Measurements from ENCODE around the gene ITSN2. TPM values are rescaled to one million over a fixed set of nuclear protein-coding genes. Genes with fewer than 3 reads are reported as not detected.

Gene ITSN2
- polyA plus RNA-seq, 3 donors = 26.0 to 91.1 (median 40.4) TPM

DNA sequence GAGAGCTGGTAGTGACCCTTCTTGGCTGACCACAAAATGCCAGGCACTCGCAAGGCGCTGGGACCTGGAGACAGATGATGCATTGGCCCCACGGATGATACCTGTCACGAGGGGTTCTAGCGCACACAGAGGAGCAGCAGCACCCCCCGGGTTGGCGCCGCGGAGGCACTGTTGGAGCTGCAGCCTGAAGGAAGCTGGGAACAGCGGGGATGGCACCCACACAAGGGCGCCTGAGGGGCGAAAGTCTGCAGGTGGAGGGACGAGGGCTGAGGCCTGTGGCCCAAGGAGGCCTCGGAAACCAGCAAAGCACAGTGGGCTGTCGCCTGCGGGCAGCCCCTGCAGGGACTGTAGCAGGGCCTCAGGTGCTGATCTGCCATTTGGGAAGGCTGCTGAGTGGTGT lies 151.8 kb downstream of the ITSN2 start:
- Histone ChIP-seq H3K9me3 (replicated peaks in 1 of 2; ENCODE audit: control insufficient read depth in 1 of 2, insufficient read depth in 1 of 2, low read length in 2 of 2) (no peaks in the 10 kb centered on the region), H3K27me3 (ENCODE audit: control insufficient read depth in 2 of 2, insufficient read depth in 2 of 2, low read length in 2 of 2) (no peaks in the 10 kb centered on the region), H2AFZ (ENCODE audit: insufficient read depth, low read depth, low read length, poor library complexity, severe bottlenecking) (no peak overlapping the region), H3K4me1 (ENCODE audit: control insufficient read depth in 1 of 2, insufficient read depth in 2 of 2, low read length in 2 of 2) (no peaks in the 10 kb centered on the region), H3K4me2 (replicated peaks; ENCODE audit: extremely low read depth, low read length, poor library complexity, severe bottlenecking) (no peak overlapping the region), H3K79me2 (ENCODE audit: insufficient read depth, low read length) (no peaks in the 10 kb centered on the region), H3K27ac (ENCODE audit: low read depth in 1 of 2, low read length in 2 of 2) (no peak overlapping the region), H4K20me1 (ENCODE audit: insufficient read depth, low read length) (no peaks in the 10 kb centered on the region), H3K9ac (ENCODE audit: insufficient read depth, low read length, poor library complexity, severe bottlenecking) (no peak overlapping the region), H3K4me3 (replicated peaks in 1 of 3; ENCODE audit: low read depth in 2 of 3, low read length in 3 of 3) (no peak overlapping the region), H3K36me3 (replicated peaks in 1 of 2; ENCODE audit: control insufficient read depth in 1 of 2, insufficient read depth in 2 of 2, low read length in 2 of 2) (peaks cover 98 to 100% of the 10 kb centered on the region in 2 donors)
- Mint-ChIP-seq H3K27me3 (ENCODE audit: low read depth in 3 of 3) (peaks cover 0 to 3% (median 0%) of the 10 kb centered on the region in 3 donors), H3K27ac (no peak overlapping the region), H3K9me3 (no peaks in the 10 kb centered on the region), H3K36me3 (peaks cover 92 to 98% of the 10 kb centered on the region in 2 donors), H3K4me3 (no peak overlapping the region), H3K4me1 (peaks cover 6% of the 10 kb centered on the region)
- 98% methylated on average over 15 of the region's 16 CpGs for WGBS (ENCODE audit: insufficient coverage)
- TF ChIP-seq, protein P1, sequence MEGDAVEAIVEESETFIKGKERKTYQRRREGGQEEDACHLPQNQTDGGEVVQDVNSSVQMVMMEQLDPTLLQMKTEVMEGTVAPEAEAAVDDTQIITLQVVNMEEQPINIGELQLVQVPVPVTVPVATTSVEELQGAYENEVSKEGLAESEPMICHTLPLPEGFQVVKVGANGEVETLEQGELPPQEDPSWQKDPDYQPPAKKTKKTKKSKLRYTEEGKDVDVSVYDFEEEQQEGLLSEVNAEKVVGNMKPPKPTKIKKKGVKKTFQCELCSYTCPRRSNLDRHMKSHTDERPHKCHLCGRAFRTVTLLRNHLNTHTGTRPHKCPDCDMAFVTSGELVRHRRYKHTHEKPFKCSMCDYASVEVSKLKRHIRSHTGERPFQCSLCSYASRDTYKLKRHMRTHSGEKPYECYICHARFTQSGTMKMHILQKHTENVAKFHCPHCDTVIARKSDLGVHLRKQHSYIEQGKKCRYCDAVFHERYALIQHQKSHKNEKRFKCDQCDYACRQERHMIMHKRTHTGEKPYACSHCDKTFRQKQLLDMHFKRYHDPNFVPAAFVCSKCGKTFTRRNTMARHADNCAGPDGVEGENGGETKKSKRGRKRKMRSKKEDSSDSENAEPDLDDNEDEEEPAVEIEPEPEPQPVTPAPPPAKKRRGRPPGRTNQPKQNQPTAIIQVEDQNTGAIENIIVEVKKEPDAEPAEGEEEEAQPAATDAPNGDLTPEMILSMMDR (IDR thresholded peaks at IDR 0.05) = no peak
- no peak for DNase-seq
- intact Hi-C loops (cut with micrococcal nuclease) = no loop called here

DNA sequence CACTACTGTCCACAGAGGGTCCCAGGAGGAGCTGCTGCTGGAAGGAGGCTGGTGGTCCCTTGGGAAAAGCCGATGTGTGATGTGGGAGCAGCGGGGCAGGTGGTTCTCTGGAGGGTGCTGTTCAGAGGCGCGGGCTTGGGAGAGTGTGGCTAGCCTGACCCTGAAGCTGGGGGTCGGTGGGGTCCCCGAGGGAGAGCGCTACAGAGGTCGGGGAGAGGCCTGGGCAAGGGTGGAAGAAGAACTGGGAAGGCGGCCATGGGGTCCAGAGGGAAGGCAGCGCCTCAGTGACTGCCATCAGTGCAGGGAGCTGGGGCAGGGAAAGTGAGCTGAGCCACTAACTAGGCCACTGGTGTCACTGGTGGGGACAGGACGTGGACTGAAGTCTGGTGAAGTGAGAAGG lies 153.0 kb downstream of the ITSN2 start:
- no peaks in the 10 kb centered on the region for H3K4me1 ChIP-seq (ENCODE audit: control insufficient read depth in 1 of 2, insufficient read depth in 2 of 2, low read length in 2 of 2)
- no peak overlapping the region for H3K4me3 ChIP-seq (replicated peaks in 1 of 3; ENCODE audit: low read depth in 2 of 3, low read length in 3 of 3)
- WGBS (ENCODE audit: insufficient coverage) = 95% methylated on average over 9 of the region's 11 CpGs
- TF ChIP-seq, protein P1 (IDR thresholded peaks at IDR 0.05) = no peak
- Mint-ChIP-seq H3K27me3 (ENCODE audit: low read depth in 3 of 3) (peaks cover 0 to 3% (median 0%) of the 10 kb centered on the region in 3 donors), H3K4me3 (no peak overlapping the region), H3K4me1 (peaks cover 6% of the 10 kb centered on the region), H3K36me3 (peaks cover 91 to 97% of the 10 kb centered on the region in 2 donors), H3K9me3 (no peaks in the 10 kb centered on the region), H3K27ac (peak overlapping the region in 2 of 7 donors; percentile 7 to 33)
- no peaks in the 10 kb centered on the region for H3K9me3 ChIP-seq (replicated peaks in 1 of 2; ENCODE audit: control insufficient read depth in 1 of 2, insufficient read depth in 1 of 2, low read length in 2 of 2)
- H3K27me3 ChIP-seq (ENCODE audit: control insufficient read depth in 2 of 2, insufficient read depth in 2 of 2, low read length in 2 of 2) = no peaks in the 10 kb centered on the region
- intact Hi-C loops (cut with micrococcal nuclease) = no loop called here
- H3K9ac ChIP-seq (ENCODE audit: insufficient read depth, low read length, poor library complexity, severe bottlenecking) = no peak overlapping the region
- no peak overlapping the region for H3K4me2 ChIP-seq (replicated peaks; ENCODE audit: extremely low read depth, low read length, poor library complexity, severe bottlenecking)
- no peaks in the 10 kb centered on the region for H3K79me2 ChIP-seq (ENCODE audit: insufficient read depth, low read length)
- H4K20me1 ChIP-seq (ENCODE audit: insufficient read depth, low read length) = no peaks in the 10 kb centered on the region
- no peak for DNase-seq
- H3K36me3 ChIP-seq (replicated peaks in 1 of 2; ENCODE audit: control insufficient read depth in 1 of 2, insufficient read depth in 2 of 2, low read length in 2 of 2) = peaks cover 98 to 100% of the 10 kb centered on the region in 2 donors
- H2AFZ ChIP-seq (ENCODE audit: insufficient read depth, low read depth, low read length, poor library complexity, severe bottlenecking) = no peak overlapping the region
- H3K27ac ChIP-seq (ENCODE audit: low read depth in 1 of 2, low read length in 2 of 2) = no peak overlapping the region
